Choroid plexus epithelial cell (primary cell): ENCODE results near the gene CARD19.

Source experiments
- DNase-seq: peaks from one replicate; pipeline ENCODE4 v3.0.0-alpha.2; 2010; ENCODE audit warnings: low read depth
- H3K4me3 ChIP-seq: 2 replicates; pipeline ENCODE4 v1.5.1; 2011; ENCODE audit warnings: low read depth, mild to moderate bottlenecking, control low read depth, low read length, moderate library complexity
- TF ChIP-seq, protein P1 (sequence below): conservative IDR thresholded peaks from 2 replicates; pipeline ENCODE4 v1.5.1; 2011; ENCODE audit warnings: low read depth, mild to moderate bottlenecking, control low read depth, inconsistent platforms, low read length, moderate library complexity

Gene CARD19

DNA sequence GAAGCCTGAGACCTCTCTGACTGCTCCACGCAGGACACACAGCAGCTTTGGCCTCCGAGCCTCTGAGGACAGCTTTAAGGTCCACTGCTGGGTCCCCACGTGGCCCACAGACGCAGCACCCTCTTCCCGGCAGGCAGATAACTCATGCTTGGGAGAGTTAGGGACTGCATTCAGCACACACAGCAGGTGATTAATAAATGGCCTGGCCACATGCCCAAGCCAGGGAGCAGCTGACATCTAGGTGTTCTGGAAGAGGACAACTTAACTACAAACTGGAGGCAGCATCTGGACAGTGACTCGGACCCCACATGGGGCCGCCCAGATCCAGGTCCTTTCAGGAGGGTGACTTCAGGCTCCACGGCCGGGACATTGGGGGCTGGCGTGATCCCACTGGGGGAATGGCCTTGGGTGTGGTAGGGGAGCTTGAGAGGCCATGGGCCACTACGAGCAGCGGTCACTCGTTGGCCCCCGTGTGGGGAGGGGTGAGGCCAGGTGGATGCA lies 26.8 kb downstream of the CARD19 start:
- no peak for DNase-seq
- TF ChIP-seq, protein P1, sequence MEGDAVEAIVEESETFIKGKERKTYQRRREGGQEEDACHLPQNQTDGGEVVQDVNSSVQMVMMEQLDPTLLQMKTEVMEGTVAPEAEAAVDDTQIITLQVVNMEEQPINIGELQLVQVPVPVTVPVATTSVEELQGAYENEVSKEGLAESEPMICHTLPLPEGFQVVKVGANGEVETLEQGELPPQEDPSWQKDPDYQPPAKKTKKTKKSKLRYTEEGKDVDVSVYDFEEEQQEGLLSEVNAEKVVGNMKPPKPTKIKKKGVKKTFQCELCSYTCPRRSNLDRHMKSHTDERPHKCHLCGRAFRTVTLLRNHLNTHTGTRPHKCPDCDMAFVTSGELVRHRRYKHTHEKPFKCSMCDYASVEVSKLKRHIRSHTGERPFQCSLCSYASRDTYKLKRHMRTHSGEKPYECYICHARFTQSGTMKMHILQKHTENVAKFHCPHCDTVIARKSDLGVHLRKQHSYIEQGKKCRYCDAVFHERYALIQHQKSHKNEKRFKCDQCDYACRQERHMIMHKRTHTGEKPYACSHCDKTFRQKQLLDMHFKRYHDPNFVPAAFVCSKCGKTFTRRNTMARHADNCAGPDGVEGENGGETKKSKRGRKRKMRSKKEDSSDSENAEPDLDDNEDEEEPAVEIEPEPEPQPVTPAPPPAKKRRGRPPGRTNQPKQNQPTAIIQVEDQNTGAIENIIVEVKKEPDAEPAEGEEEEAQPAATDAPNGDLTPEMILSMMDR = no peak
- no peak overlapping the region for H3K4me3 ChIP-seq

DNA sequence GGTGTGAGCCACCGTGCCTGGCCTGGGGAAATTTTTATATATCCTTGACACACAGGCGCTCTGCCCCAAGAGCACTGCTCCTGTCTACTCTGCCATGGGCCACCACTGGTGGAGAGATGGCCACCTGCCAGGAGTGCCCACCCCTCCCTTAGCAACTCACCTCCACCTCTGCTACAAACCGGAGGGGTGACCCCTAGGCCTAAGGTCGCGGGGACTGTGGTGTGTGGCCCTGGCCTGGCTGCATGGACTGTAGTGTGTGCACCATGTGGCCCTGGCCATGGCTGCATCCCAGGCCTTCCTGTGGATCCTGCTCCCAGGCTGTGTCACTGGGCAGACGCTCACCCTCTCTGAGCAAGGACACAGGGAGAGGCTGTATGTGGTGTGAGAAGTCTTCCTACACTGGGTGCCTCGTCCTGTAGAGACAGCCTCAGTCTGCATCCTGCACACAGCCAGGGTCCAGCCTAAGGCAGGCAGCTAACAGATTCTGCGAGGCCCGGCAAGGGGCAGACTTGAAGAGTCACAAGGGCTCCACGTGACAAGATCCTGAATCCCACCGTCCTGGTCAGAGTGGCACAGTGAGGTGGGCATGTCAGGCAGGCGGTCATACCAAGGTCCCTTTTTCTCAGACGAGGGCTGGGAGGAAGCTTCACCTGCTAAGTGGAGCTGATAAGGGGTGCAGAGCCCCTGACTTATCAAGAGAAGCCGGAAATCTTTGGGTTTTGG lies 27.7 kb downstream of the CARD19 start:
- no peak overlapping the region for H3K4me3 ChIP-seq
- TF ChIP-seq, protein P1 = no peak
- DNase-seq = no peak

DNA sequence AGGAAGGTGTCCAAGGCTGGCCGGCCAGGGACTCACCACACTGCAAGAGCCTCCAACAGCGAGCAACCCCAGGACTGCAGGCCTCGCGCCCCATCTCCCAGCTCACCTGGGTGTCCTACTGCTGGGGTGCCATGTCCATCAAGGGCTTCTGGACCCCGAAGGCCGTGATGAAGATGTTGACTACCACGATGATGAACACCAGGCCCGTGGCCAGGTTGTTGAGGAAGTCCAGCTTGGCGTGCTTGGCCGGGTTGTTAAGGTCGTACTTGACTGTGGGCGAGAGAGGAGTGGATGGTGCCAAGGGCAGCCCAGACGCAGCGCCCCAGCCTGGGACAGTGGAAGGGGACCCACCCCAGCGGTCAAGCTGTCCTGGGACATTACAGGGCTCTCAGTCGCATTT lies 28.8 kb downstream of the CARD19 start:
- H3K4me3 ChIP-seq = no peak overlapping the region
- TF ChIP-seq, protein P1 = no peak
- no peak for DNase-seq

DNA sequence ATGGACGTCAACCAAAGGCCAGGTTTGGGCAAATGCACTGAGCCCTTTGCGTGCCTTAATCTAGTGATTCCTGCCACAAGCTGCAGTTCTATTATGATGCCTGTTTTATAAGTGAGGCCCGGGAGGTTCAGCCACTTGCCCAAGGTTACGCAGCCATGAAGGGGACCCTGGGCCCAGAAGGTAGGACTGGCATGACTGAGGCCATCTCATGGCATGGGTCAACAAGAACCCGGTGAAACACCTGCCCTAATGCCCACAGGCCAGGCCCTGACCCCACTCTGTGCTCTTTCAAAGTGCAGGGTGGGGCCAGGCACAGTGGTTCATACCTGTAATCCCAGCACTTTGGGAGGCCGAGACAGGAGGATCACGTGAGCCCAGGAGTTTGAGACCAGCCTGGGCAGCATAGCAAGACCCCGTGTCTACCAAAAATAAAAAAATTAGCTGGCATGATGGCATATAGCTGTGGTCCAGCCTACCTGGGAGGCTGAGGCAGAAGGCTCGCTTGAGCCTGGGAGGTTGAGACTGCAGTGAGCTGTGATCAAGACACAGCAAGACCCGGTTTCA lies 29.4 kb downstream of the CARD19 start:
- TF ChIP-seq, protein P1 = no peak
- H3K4me3 ChIP-seq = no peak overlapping the region
- no peak for DNase-seq

DNA sequence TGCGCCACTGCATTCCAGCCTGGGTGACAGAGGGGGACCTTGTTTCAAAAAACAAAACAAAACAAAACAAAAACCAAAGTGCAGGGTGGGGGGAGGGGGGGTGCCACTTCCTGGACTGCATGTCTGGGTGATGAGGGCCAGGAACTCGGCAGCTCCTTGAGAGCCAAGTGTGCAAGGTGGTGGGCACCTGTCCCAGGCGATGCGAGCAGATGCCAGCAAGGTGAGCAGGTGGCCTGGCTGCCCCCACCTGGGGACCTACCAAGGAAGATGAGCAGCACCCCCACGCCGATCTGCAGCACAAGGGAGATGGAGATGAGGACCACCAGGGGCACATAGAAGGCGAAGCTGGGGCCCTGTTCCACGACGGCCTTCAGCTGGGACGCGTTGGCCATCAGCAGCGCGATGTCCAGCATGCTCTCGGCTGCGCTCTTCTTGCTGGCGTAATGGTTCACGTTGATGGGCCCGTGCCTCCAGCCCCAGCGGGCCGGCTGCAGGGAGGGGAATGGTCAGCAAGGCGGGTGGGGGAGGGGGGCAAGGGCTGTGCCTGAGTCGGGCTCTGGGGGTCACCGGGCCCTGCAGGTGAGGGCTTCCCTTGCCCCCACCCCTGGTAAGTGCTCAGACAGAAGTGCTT lies 30.2 kb downstream of the CARD19 start:
- H3K4me3 ChIP-seq = no peak overlapping the region
- DNase-seq = no peak
- TF ChIP-seq, protein P1 = no peak

DNA sequence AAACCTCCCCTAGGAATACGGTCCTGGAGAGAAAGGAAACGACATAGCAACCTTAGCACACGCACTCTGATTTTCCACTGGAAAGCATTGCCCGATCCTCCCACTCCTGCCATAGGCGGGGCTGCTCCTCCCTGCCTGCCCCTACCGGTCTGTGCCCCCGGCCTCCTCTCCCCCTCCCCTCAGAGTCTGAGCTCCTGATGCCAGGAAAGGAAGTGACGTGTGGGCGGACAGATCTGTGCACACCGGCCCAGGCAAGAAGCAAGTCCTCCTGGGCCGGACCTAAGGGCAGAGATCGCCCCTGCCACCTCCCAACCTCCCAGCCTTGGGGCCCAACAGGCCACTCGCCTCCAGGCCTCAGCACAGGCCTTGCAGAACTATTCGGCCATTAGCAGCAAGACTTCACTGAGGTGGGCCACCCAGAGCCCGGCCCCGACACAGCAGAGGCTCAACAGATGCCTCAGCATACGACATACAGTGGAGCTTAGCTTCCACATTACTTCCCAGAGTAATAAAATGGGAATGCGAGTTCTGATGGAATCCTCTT lies 30.9 kb downstream of the CARD19 start:
- TF ChIP-seq, protein P1 = no peak
- H3K4me3 ChIP-seq = no peak overlapping the region
- DNase-seq = no peak
